Measurements from ENCODE around the gene RAB21.

DNA sequence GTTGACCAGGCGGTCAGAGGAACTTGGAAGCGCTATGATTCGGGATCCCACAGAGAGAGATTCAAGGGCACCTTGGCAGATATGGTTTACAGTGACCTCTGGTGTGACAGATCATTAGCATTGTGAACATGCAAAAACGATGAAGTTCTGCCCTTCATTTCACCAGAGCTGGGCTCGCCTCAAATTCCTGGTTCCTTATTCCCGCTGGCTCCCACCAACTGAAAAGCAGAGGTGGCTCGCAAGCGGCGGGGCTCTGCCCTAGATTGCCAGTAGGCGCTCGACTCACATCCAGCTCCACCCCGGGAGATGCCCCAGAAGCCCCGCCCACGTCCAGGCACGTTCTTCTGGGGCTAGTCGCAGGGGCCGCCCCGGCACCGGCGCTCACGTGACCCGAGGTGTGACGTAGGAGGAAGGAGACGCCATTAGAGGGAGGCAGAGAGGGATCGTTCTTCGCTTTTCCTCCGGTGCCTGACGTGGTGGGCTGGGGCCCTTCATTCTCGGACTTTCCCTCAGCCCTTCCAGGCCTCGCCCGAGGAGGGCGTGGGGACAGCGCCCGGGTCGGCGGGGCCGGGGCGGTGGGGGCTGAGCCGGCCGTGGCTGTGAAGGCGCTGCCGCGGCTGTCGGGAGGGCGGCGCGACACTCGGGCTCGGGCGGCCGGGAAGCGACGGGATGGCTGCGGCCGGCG lies at the start of gene RAB21:
- TF ChIP-seq, protein P1, sequence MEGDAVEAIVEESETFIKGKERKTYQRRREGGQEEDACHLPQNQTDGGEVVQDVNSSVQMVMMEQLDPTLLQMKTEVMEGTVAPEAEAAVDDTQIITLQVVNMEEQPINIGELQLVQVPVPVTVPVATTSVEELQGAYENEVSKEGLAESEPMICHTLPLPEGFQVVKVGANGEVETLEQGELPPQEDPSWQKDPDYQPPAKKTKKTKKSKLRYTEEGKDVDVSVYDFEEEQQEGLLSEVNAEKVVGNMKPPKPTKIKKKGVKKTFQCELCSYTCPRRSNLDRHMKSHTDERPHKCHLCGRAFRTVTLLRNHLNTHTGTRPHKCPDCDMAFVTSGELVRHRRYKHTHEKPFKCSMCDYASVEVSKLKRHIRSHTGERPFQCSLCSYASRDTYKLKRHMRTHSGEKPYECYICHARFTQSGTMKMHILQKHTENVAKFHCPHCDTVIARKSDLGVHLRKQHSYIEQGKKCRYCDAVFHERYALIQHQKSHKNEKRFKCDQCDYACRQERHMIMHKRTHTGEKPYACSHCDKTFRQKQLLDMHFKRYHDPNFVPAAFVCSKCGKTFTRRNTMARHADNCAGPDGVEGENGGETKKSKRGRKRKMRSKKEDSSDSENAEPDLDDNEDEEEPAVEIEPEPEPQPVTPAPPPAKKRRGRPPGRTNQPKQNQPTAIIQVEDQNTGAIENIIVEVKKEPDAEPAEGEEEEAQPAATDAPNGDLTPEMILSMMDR (IDR thresholded peaks at IDR 0.05): peak; percentile 45
- no peak for TF ChIP-seq ZFX (IDR thresholded peaks at IDR 0.05; ENCODE audit: borderline replicate concordance)

Measured in 22Rv1 (cell line).